Upper lobe of right lung (tissue), 1 donor: Measurements from ENCODE around the gene TFAP2A. TPM values are rescaled to one million over a fixed set of nuclear protein-coding genes. Genes with fewer than 3 reads are reported as not detected.

Source experiments
- ATAC-seq: fragments of 200-7000 bp; cut with Tn5 transposase; one replicate; pipeline ENCODE4 v1.9.1; 2020; ENCODE audit warnings: mild to moderate bottlenecking, moderate library complexity
- DNase-seq: peaks from one replicate; pipeline ENCODE4 v3.0.0-alpha.2; 2020
- H3K27ac ChIP-seq: fragments of 200-600 bp; one replicate; pipeline ENCODE4 v1.8.0; 2022
- H3K27me3 ChIP-seq: fragments of 200-600 bp; one replicate; pipeline ENCODE4 v1.8.0; 2022; ENCODE audit warnings: mild to moderate bottlenecking
- H3K36me3 ChIP-seq: fragments of 200-600 bp; one replicate; pipeline ENCODE4 v1.8.0; 2022
- H3K4me1 ChIP-seq: fragments of 200-600 bp; one replicate; pipeline ENCODE4 v1.8.0; 2022
- H3K4me3 ChIP-seq: fragments of 200-600 bp; one replicate; pipeline ENCODE4 v1.8.0; 2022; ENCODE audit warnings: mild to moderate bottlenecking
- H3K9me3 ChIP-seq: fragments of 200-600 bp; one replicate; pipeline ENCODE4 v1.8.0; 2022
- intact Hi-C: fragments of 100-400 bp; cut with DNase I; formaldehyde crosslinking; loops from one replicate; pipeline ENCODE4 v1.11.0; 2022
- total RNA-seq: library from RNA; stranded (reverse); fragmentation: NEBNext Ultra II Directional; extraction: Animal tissue kit (Norgen Biotek cat#: 25700); gene quantifications from one replicate; pipeline ENCODE4 v1.2.1, GENCODE V29; 2021
- TF ChIP-seq, protein P1 (sequence below): fragments of 200-600 bp; IDR thresholded peaks from one replicate; pipeline ENCODE4 v1.8.0; 2022; ENCODE audit warnings: antibody characterized with exemption
- donor health status: DM: no; HTN: yes; CAD: no; lungs with severe emphysema.

The TFAP2A gene
- total RNA-seq, 1 donor from 2014 or later, result 1.9 TPM

DNA sequence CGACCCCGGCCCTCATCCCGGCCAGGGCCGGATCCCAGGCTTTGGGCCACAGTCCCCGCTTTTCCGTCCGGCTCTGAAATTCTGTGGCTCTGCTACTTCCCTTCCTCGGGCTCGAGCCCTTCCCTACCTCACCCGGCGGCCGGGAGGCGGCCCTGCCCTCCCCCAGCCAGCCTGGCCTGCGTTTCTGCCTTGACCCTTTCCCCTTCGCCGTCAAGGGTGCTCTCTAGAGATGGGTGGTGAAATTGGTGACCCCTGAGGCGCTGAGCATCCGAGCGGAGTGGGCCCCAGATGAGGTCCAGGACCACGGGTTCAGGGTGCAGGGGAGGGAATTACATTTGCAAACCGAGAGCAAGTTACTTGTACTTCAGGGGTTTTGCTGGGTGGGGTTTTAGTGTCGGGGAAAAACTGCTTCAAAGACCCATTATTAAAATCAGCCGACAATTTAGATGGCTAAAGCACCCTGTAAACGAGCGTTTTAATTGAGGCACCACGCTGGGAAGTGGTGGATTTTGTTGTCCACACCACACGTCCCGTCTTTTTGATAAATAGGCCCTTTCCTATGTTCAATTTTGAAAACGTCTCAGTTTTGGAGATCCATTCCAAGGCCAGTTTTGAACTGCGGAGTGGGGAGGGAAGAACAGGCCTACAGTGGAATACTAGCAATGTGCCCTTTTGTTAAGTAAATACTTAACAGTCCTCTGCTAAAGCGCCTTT is 9.9 kb downstream of the TFAP2A start:
- peak overlapping the region; percentile 57 for H3K4me3 ChIP-seq
- H3K36me3 ChIP-seq, result no peaks in the 10 kb centered on the region
- peaks cover 54% of the 10 kb centered on the region for H3K27me3 ChIP-seq
- ATAC-seq, result no peak
- TF ChIP-seq, protein P1, sequence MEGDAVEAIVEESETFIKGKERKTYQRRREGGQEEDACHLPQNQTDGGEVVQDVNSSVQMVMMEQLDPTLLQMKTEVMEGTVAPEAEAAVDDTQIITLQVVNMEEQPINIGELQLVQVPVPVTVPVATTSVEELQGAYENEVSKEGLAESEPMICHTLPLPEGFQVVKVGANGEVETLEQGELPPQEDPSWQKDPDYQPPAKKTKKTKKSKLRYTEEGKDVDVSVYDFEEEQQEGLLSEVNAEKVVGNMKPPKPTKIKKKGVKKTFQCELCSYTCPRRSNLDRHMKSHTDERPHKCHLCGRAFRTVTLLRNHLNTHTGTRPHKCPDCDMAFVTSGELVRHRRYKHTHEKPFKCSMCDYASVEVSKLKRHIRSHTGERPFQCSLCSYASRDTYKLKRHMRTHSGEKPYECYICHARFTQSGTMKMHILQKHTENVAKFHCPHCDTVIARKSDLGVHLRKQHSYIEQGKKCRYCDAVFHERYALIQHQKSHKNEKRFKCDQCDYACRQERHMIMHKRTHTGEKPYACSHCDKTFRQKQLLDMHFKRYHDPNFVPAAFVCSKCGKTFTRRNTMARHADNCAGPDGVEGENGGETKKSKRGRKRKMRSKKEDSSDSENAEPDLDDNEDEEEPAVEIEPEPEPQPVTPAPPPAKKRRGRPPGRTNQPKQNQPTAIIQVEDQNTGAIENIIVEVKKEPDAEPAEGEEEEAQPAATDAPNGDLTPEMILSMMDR, result no peak
- no peaks in the 10 kb centered on the region for H3K9me3 ChIP-seq
- no peak overlapping the region for H3K27ac ChIP-seq
- no peaks in the 10 kb centered on the region for H3K4me1 ChIP-seq
- peak; percentile 63 for DNase-seq
- intact Hi-C loops, result no loop called here

DNA sequence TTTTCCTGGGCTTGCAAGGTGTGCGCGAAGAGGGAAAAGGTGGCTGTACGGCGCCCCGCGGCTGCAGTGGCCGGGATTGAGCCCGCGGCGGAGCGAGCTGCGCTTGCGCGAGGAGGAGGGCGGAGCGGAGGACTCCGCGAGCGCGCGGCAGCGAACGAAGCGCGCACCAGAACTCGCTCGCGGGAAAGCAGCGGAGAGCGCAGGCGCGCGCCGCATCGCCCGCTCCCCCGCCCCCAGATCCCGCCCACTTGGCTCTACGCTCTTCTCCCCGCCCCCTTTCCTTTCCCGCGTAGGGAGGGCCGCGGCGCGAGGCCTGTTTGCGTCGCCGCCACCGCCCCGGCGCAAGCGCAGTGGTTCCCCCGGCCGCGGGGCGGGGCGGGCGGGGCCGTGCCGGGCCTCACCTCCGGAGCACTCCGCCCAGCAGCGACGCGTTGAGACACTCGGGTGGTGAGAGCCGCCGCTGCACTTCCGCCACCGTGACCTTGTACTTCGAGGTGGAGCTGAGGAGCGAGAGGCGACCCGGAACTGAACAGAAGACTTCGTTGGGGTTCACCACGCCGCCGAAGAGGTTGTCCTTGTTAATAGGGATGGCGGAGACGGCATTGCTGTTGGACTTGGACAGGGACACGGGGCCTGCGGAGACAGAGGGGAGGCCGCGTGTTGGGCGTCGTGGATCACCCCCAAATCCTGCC is 10.6 kb downstream of the TFAP2A start:
- TF ChIP-seq, protein P1, result peak; percentile 40
- no peaks in the 10 kb centered on the region for H3K36me3 ChIP-seq
- no peak overlapping the region for H3K27ac ChIP-seq
- H3K4me3 ChIP-seq, result peak overlapping the region; percentile 57
- peak; percentile 98 for ATAC-seq
- no peaks in the 10 kb centered on the region for H3K4me1 ChIP-seq
- peaks cover 54% of the 10 kb centered on the region for H3K27me3 ChIP-seq
- intact Hi-C loops, result no loop called here
- no peaks in the 10 kb centered on the region for H3K9me3 ChIP-seq
- DNase-seq, result peak; percentile 97

DNA sequence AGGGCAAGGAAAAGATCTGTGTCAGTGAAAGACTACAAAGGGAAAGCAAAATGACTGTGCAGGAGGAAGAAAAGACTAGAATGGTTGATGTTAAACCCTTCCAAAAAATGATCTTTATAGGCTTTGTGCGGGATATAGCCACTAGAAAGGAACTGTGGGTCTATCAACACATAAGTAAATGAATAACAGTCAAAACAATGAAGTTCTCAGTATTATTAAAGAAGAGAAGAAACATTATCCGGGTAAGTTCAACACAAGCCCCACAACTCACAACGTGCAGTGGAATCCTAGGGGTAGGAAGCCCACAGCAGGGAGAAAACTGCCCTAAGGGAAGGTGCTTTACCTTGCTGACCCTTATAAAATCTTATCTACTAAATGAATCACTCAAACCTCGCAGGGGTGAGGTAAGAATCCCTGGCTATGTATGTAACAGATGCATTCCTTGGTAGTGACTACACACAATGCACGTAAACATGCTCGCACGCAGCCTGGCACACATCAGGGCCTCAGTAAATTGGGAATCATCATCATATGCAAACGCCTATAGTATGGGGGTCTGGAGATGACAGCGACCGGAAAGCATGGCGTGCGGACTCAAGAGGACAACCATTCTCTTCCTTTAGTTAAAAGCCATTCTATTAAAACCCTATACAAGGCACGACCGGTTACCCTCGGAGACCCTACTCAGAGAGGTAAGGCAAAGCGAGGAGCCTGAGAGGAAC is 11.3 kb downstream of the TFAP2A start:
- intact Hi-C loops, result no loop called here
- ATAC-seq, result no peak
- no peak overlapping the region for H3K27ac ChIP-seq

DNA sequence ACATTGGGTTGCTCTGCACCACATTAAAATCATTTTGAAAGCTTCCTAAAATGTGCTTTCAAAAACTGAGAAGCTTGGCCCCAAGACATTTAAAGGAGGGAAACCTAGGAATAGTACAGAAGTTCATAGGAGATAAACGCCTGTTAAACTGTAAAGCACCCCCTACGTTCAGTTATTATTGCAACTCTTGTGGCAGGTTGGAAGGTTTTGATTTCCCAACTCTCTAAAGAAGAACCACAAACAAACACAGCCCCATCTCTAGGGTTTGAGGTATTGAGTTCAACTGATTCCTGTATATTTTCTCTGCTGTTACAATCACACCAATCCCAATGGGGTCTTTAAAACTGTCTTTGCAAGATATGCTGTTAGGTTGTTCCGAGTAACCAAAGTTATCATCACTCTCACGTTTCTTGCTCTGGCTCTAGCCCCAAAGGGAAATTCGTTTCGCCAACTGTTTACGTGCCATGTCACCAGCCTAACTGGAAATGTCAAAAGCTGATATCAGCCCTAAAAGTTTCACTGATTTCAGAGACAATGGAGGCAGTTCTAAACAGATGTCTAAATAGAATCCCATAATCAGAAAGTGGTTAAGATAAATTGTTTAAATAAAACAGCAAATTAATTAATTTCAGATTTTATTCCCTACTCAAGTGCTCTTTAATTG is 12.1 kb downstream of the TFAP2A start:
- peaks cover 54% of the 10 kb centered on the region for H3K27me3 ChIP-seq
- TF ChIP-seq, protein P1, result no peak
- intact Hi-C loops, result no loop called here
- no peak overlapping the region for H3K4me3 ChIP-seq
- DNase-seq, result no peak
- H3K27ac ChIP-seq, result no peak overlapping the region
- no peaks in the 10 kb centered on the region for H3K36me3 ChIP-seq
- ATAC-seq, result no peak
- no peaks in the 10 kb centered on the region for H3K4me1 ChIP-seq
- H3K9me3 ChIP-seq, result no peaks in the 10 kb centered on the region

More for the DNA sequence above, 11.3 kb downstream of the TFAP2A start:
- H3K27me3 ChIP-seq, result peaks cover 54% of the 10 kb centered on the region
- peak overlapping the region; percentile 57 for H3K4me3 ChIP-seq
- no peaks in the 10 kb centered on the region for H3K9me3 ChIP-seq
- H3K36me3 ChIP-seq, result no peaks in the 10 kb centered on the region
- no peaks in the 10 kb centered on the region for H3K4me1 ChIP-seq
- DNase-seq, result no peak
- TF ChIP-seq, protein P1, result no peak

DNA sequence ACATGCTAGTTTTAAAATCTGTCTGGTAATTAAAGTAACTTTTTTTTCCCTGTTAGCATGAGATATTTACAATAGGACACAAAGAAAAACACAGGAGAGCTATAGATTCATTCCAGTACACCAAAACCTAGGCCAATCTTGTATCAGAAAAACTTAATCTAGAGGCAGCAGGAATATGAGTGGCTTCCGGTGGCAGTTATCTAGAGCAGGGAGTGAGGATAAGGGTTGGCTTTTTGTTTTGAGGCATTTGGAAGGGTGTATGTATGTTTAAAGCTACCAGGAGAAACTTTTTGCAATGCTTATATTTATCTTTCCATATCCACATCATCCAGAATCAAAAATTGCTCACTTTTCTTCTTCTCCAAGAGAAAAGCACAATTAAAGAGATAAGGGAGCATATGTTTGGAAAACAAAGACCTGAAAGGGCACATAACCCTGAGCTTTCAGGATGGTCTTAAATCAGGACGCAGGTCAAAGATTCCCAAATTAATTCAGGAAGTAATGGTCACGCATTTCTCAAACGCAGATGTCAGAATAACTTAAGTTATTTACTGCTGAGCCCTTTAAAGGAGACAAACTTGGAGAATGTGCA is 13.1 kb downstream of the TFAP2A start:
- intact Hi-C loops, result no loop called here
- TF ChIP-seq, protein P1, result no peak
- H3K4me1 ChIP-seq, result no peaks in the 10 kb centered on the region
- DNase-seq (no peak), ATAC-seq (no peak)
- no peaks in the 10 kb centered on the region for H3K36me3 ChIP-seq
- peaks cover 54% of the 10 kb centered on the region for H3K27me3 ChIP-seq
- no peak overlapping the region for H3K27ac ChIP-seq
- H3K4me3 ChIP-seq, result no peak overlapping the region
- H3K9me3 ChIP-seq, result no peaks in the 10 kb centered on the region
